Panc1 (cell line): ENCODE results near the gene OGA. TPM values are rescaled to one million over a fixed set of nuclear protein-coding genes. Genes with fewer than 3 reads are reported as not detected.

Experiments
- ATAC-seq: fragments of 200-7000 bp; cut with Tn5 transposase; 2 replicates; pipeline ENCODE4 v1.9.1; 2020; ENCODE audit warnings: mild to moderate bottlenecking, moderate library complexity
- BruUV-seq: library from RNA; stranded (reverse); fragments of 400-500 nt; replicated peaks from 2 replicates; lab custom pipeline; 2021; lab: Mats Ljungman, UMichigan
- CTCF ChIA-PET: fragments of 300-600 bp; sonication (Branson Sonifier 250); formaldehyde crosslinking; loops from one replicate; lab custom pipeline; 2022; ENCODE audit warnings: antibody characterized with exemption; lab: Charles Lee
- POLR2A ChIA-PET: fragments of 300-600 bp; sonication (Branson Sonifier 250); formaldehyde crosslinking; loops from one replicate; lab custom pipeline; 2022; ENCODE audit warnings: antibody characterized with exemption; lab: Charles Lee
- DNase-seq: peaks from one replicate; pipeline ENCODE4 v3.0.0-alpha.2; 2010; ENCODE audit warnings: low read depth, low spot score
- H3K27ac ChIP-seq: 2 replicates; pipeline ENCODE4 v1.5.1; 2011; ENCODE audit warnings: mild to moderate bottlenecking, low read length, inconsistent platforms
- H3K27me3 ChIP-seq: fragments of 200-500 bp; sonication (Bioruptor generic); 2 replicates; pipeline ENCODE4 v1.6.0; 2014; ENCODE audit warnings: low read length, inconsistent platforms; ENCODE audit not compliant: control insufficient read depth, insufficient read depth
- H3K36me3 ChIP-seq: fragments of 200-500 bp; sonication (Bioruptor generic); 2 replicates; pipeline ENCODE4 v1.5.1; 2014; ENCODE audit warnings: inconsistent platforms, mild to moderate bottlenecking, low read length, moderate library complexity; ENCODE audit not compliant: control insufficient read depth, insufficient read depth
- H3K4me1 ChIP-seq: 2 replicates; pipeline ENCODE4 v1.5.1; 2011; ENCODE audit warnings: inconsistent platforms, mild to moderate bottlenecking, low read length, moderate library complexity; ENCODE audit not compliant: control insufficient read depth, insufficient read depth
- H3K4me3 ChIP-seq, 2 experiments: 2 replicates each; pipeline ENCODE4 v1.5.1; 2011 to 2012; ENCODE audit warnings: low read depth in 2 of 2, low read length in 2 of 2, mild to moderate bottlenecking in 2 of 2, inconsistent platforms in 1 of 2, moderate library complexity in 1 of 2
- H3K9me3 ChIP-seq: fragments of 200-500 bp; sonication (Bioruptor generic); 2 replicates; pipeline ENCODE4 v1.5.1; 2014; ENCODE audit warnings: low read depth, mild to moderate bottlenecking, inconsistent platforms, low read length, moderate library complexity; ENCODE audit not compliant: control insufficient read depth, insufficient read depth
- CTCF ChIP-seq: fragments of 450-650 bp; IDR thresholded peaks from 2 replicates; pipeline ENCODE4 v1.5.1; 2017; ENCODE audit warnings: mild to moderate bottlenecking
- POLR2AphosphoS5 ChIP-seq: IDR thresholded peaks from 2 replicates; pipeline ENCODE4 v1.6.1; 2012; ENCODE audit warnings: mild to moderate bottlenecking, low read depth, low read length, moderate library complexity
- SIN3A ChIP-seq: IDR thresholded peaks from 2 replicates; pipeline ENCODE4 v1.6.1; 2012; ENCODE audit warnings: low read depth, mild to moderate bottlenecking, low read length, moderate library complexity, borderline replicate concordance; ENCODE audit not compliant: insufficient read depth
- TCF7L2 ChIP-seq: IDR thresholded peaks from 2 replicates; pipeline ENCODE4 v1.6.1; 2011; ENCODE audit warnings: mild to moderate bottlenecking, low read depth, low read length, inconsistent platforms
- in situ Hi-C: cut with HindIII; loops from 2 replicates; pipeline ENCODE4 v1.10.0; 2016; ENCODE audit warnings: low sequenced_read_pairs, low pct_unique_long_range_greater_than_20kb
- intact Hi-C: fragments of 100-400 bp; cut with micrococcal nuclease; formaldehyde crosslinking; loops from one replicate; pipeline ENCODE4 v1.10.0; 2022; ENCODE audit not compliant: unreplicated experiment
- total RNA-seq: library from RNA; stranded (reverse); gene quantifications from one replicate; pipeline ENCODE4 v1.2.1, GENCODE V29; 2021; ENCODE audit not compliant: unreplicated experiment
- TF ChIP-seq, protein P1 (sequence below), 2 experiments: IDR thresholded peaks; 2 replicates each; pipeline ENCODE4 v1.6.1; 2011 to 2012; ENCODE audit warnings: low read depth in 2 of 2, control low read depth in 1 of 2, low read length in 1 of 2, mild to moderate bottlenecking in 1 of 2, moderate library complexity in 1 of 2; ENCODE audit not compliant: insufficient read depth in 1 of 2

Gene OGA
- total RNA-seq, 1 experiment from 2014 or later, result 117 TPM

DNA sequence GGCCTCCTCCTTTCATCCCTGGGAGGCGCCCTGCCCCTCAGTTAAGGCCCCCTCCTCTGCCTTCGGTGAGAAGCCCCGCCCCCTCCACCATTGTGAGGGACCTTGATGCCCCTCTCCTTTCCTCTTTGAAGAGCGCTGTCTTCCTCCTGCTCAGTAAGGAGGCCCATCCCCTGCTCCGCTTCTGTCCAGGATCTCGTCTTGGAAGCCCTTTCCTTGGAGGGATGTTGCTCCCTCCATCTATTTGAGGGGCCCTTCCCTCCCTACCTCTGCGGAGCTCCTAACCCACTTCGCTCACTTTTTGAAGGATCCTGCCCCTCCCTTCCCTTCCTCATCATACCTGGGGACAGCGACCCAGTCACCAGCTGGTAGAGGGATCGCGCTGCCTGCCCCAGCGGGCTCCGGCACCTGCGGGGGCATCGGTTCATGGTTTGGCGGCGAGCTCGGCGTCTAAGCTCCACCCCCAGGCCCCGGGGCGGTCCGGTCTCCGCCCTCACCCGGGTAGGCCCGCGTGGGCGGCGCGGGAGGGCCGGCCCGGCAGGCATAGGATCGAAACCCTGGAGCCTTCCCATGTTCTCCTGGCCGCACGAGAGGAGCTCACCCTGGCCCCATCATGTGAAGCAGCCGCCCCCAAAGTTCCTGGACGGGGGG is 21.3 kb upstream of the OGA start:
- no peaks in the 10 kb centered on the region for H3K9me3 ChIP-seq
- in situ Hi-C loops, result no loop called here
- H3K27me3 ChIP-seq, result no peaks in the 10 kb centered on the region
- DNase-seq (no peak), ATAC-seq (no peak)
- BruUV-seq, result no TSS peak
- no peak for TF ChIP-seq TCF7L2
- no peak for TF ChIP-seq POLR2AphosphoS5
- TF ChIP-seq, protein P1, sequence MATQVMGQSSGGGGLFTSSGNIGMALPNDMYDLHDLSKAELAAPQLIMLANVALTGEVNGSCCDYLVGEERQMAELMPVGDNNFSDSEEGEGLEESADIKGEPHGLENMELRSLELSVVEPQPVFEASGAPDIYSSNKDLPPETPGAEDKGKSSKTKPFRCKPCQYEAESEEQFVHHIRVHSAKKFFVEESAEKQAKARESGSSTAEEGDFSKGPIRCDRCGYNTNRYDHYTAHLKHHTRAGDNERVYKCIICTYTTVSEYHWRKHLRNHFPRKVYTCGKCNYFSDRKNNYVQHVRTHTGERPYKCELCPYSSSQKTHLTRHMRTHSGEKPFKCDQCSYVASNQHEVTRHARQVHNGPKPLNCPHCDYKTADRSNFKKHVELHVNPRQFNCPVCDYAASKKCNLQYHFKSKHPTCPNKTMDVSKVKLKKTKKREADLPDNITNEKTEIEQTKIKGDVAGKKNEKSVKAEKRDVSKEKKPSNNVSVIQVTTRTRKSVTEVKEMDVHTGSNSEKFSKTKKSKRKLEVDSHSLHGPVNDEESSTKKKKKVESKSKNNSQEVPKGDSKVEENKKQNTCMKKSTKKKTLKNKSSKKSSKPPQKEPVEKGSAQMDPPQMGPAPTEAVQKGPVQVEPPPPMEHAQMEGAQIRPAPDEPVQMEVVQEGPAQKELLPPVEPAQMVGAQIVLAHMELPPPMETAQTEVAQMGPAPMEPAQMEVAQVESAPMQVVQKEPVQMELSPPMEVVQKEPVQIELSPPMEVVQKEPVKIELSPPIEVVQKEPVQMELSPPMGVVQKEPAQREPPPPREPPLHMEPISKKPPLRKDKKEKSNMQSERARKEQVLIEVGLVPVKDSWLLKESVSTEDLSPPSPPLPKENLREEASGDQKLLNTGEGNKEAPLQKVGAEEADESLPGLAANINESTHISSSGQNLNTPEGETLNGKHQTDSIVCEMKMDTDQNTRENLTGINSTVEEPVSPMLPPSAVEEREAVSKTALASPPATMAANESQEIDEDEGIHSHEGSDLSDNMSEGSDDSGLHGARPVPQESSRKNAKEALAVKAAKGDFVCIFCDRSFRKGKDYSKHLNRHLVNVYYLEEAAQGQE (IDR thresholded peaks at IDR 0.05; ENCODE audit: insufficient read depth in 1 of 2, low read depth in 2 of 2, low read length in 1 of 2), result no peak
- no peak for TF ChIP-seq SIN3A
- TF ChIP-seq CTCF, result no peak
- ChIA-PET POLR2A (no interaction called here), CTCF (interaction anchor here (0.7 to 1.6 kb wide), 3 partner anchors 10 to 159 kb away, joined by 4 to 12 read pairs (median 5); no protein-coding TSS in a partner anchor)
- peak overlapping the region in 1 of 2 experiments; percentile 41; a peak in 3 of 4 replicates for H3K4me3 ChIP-seq
- peaks cover 5% of the 10 kb centered on the region; the same call in 1 of the 2 replicates for H3K4me1 ChIP-seq
- no peaks in the 10 kb centered on the region for H3K36me3 ChIP-seq
- H3K27ac ChIP-seq, result no peak overlapping the region
- intact Hi-C loops, result loop anchor here (2.0 kb wide), 2 partner anchors 49 to 233 kb away; no protein-coding TSS in a partner anchor

DNA sequence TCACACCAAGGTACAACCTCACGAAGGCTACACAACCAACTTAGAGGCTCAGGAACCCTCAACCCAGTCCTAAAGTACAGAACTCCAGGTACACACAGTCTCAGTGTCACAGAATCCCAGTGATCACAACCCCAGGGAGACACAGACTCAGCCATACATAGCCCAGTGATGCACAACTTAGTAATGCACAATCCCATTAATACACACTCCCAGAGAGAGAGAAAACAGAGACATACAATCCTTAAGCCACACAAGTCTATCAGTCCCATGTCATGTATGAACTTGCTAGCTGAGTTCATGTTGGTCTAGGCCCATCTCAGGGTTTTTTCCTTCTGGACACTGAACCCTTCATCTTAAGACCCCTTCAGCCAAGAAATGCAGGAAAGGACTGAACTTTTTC is 20.8 kb upstream of the OGA start:
- BruUV-seq, result no TSS peak
- in situ Hi-C loops, result no loop called here
- intact Hi-C loops, result no loop called here
- no peak for ATAC-seq
- no peaks in the 10 kb centered on the region for H3K27me3 ChIP-seq
- no peak for TF ChIP-seq SIN3A
- TF ChIP-seq POLR2AphosphoS5, result no peak
- no peak for TF ChIP-seq CTCF
- TF ChIP-seq TCF7L2, result no peak
- TF ChIP-seq, protein P1 (IDR thresholded peaks at IDR 0.05; ENCODE audit: insufficient read depth in 1 of 2, low read depth in 2 of 2, low read length in 1 of 2), result no peak
- H3K36me3 ChIP-seq, result no peaks in the 10 kb centered on the region
- ChIA-PET POLR2A (interaction anchor here (0.6 kb wide), 1 partner anchor 142 kb away, joined by 4 read pairs; no protein-coding TSS in a partner anchor), CTCF (interaction anchor here (0.7 kb wide), 1 partner anchor 159 kb away, joined by 5 read pairs; no protein-coding TSS in a partner anchor)
- H3K4me1 ChIP-seq, result peaks cover 5% of the 10 kb centered on the region; the same call in 1 of the 2 replicates
- no peak overlapping the region for H3K27ac ChIP-seq
- H3K4me3 ChIP-seq, result no peak overlapping the region
- H3K9me3 ChIP-seq, result no peaks in the 10 kb centered on the region
- DNase-seq, result no peak
